ENCODE measurements around the gene GAB2.
"Not testable (repeated sequence)": the region's sequence is repeated elsewhere in the genome, so short reads cannot be mapped to it uniquely, and the experiment has no call there.

GAB2 gene

GRCh38 chr11:78195917-78196560 is 221.6 kb downstream of the GAB2 start:
- DNase-seq, result no peak

- DNase-seq, result no peak
Measured at GRCh38 chr11:78194490-78194889, 223.1 kb downstream of the GAB2 start.

DNA sequence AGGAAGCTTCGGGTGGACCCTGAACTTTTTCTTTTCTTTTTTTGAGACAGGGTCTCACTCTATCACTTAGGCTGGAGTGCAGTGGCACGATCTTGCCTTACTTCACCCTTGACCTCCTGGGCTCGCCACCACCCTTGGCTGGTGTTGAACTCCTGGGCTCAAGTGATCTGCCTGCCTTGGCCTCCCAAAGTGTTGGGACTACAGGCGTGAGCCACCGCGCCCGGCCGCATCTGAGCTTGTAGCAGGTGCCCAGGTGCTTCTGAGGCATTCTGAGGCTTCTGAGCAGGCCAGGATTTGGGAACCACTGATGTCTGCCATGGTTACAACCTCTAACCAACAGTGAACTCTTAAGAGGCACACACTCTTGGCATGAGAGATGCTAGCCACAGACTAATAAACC is 223.8 kb downstream of the GAB2 start:
- no peak for DNase-seq

DNA sequence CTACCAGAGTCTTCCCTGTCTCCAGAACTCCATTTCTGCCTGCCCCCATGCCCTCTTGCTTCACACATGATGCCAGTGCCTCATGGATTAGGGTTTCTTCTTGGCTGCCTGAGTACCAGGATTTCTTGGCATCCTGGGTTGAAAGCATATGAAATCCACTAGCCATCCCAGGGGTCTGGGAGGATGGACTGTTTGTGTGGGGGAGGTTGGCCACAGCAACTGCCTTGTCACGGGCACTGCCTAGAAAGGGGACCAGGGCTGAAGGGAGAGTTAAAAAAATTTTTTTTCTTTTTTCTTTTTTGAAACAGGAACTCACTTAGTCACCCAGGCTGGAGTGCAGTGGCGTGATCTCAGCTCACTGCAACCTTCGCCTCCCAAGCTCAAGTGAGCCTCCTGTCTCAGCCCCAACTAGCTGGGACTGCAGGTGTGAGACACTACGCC is 224.7 kb downstream of the GAB2 start:
- no peak for DNase-seq

DNA sequence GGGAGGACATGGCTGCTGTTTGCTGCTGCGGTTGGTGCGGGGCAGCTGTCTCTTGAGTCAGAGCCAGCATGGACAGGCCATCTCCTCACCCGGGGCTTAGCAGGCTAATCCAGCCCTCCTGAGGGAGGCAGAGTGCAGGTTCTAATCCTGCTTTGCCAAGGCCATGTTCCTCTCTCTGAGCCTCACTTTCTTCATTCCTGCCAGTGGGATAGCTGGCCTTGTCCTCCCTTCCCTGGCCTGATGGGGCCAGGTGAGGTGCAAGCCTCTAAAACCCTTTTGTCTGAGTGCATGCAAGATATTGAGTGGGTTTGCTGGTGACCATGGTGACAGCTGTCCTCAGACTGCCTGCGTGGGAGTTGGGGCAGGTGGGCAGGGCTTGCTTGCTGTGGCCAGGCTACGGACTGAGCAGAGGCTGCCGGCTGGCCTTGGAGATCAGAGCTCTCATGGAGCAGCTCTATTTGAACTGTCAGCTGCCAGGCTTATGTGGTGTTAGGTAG is 225.3 kb downstream of the GAB2 start:
- DNase-seq, result no peak

GRCh38 chr11:78190871-78191538 is 226.6 kb downstream of the GAB2 start:
- no peak for DNase-seq

GRCh38 chr11:78190374-78190773 is 227.2 kb downstream of the GAB2 start:
- DNase-seq, result no peak

DNA sequence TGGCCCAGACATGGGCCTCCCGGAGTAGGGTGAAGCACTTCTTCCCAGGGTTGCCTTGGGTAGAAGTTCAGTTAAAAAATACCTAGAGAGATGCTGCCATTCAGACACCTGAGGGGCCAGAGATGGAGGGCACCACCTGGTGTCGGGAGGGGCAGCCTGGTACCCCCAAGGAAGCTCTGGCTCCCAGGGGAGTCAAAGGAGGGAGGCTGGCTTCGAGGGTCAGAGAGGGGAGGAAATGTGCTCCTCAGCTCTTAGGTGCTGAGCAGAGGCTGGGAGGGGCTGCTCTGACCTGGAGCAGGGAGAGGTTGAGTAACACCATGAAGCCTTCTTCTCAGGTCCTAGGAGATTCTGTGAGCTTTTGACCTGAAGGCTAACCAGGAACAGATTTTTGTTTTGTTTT is 227.8 kb downstream of the GAB2 start:
- DNase-seq, result no peak

- no peak for DNase-seq
Measured at GRCh38 chr11:78189174-78189724, 228.4 kb downstream of the GAB2 start.

DNA sequence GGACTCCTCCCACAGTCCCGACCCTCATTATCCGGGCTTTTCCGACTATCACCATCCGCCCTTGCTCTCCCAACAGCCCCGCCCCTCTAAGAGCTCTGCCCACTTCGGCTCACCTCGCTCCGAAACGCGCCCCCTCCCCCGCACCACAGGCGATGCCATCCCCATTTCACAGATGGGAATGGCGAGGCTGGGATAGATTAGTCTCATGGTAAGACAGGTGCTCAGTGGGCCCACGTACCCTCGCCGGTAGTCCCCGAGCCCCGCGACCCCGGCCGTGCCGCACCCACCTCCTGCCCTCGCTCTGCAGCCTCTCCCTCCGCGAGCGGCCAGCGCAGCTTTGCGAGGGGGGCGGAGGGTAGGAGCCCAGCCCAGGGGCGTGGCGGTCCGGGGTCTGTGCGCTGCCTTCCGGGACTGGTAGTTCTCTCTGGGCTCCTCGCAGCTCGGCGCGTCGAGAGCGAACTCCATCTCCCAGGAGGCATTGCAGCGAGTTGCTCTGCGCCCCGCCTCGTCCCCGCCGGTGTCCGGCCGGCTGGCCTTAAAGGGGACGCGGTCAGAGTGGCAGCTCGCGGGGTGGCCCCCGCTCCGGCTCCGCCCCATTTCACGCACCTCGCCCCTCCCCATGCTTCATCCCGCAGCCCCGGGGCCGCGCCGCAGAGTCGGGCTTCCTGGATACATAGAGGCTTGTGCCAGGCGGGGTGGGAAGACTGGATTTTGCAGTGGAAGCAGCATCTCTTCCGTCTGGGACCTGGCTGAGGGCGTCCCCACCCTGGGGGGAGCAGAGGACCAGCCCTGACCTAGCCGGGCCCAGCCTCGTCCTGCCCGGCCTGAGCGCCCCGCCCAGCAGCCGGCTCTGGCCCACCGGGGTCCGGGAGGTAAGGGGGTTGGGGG is 229.1 kb downstream of the GAB2 start, which contains the start of the genes KCTD21 and USP35:
Gene KCTD21 (minus strand): TSS at position 341 of the 888 bp plus-strand sequence. CDS start 14,072 bp downstream, outside the sequence.
Gene USP35 (plus strand): TSS at position 634 of the 888 bp plus-strand sequence. CDS start 7,327 bp downstream, outside the sequence.
- peak; percentile 96 for DNase-seq

DNA sequence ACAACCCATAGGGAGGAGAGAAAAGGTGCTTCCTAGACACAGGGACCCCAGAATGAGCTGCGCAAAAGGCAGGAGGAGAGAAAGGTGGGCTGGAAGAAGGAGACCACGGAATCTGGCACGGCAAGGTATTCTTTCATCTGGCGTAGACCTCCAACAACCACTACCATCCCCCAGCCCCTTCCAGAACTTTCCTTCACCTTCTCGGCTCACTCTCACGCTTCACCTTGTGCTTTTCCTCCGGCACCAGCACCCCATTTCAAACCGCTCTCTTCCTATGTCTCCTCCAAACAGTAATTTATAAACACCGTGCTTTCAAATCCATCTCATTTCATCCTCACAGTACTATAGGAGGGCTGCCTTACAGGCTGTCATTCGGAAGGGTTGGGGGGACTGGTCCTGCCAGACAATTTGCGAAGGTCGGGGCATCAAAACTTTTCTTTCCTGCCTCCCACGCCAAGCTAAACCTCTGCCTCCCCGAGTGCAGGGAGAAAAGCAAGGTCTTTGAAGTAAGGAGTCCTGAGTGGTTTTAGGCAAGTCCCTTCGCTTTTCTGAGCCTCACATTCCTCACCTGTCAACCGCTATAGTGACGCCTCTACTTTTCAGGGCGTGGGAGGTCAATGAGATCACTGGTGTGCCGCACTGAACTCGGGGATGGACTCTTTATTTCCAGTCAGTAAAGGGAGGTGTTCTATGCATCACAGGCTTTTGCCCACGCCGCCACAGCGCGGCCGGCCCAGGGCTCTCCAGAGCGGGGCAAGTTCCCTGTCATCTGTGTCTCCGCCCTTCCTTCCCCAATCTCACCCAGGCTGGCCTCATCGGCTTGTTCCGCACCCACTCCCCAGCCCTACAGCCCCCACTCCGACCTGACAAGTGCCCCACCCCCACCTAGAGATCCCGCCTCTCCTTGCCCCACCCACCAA is 230.0 kb downstream of the GAB2 start:
- DNase-seq, result no peak

DNA sequence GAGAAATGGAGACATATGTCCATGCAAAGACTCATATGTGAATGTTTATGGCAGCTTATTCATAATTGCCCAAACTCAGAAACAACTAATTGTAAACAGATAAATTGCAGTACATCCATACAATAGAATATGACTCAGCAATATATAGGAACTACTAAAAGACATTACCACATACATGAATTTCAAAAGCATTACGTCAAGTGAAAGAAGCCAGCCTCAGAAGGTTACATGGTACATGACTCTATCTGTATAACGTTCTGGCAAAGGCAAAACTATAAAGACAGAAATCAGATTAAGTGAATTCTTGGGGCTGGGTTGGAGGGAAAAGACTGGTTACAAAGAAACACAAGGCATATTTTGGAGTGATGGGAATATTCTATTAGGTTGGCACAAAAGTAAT is 236.4 kb downstream of the GAB2 start:
- DNase-seq, result no peak

DNA sequence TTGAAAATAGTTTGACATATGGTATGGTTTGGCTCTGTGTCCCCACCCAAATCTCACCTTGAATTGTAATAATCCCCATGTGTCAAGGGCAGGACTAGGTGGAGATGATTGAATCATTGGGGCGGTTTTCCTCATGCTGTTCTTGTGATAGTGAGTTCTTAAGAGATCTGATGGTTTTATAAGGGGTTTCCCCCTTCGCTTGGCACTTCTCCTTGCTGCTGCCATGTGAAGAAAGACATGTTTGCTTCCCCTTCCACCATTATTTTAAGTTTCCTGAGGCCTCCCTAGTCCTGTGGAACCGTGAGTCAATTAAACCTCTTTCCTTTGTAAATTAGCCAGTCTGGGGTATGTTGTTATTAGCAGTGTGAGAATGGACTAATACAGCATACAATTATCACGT is 236.9 kb downstream of the GAB2 start:
- no peak for DNase-seq

DNA sequence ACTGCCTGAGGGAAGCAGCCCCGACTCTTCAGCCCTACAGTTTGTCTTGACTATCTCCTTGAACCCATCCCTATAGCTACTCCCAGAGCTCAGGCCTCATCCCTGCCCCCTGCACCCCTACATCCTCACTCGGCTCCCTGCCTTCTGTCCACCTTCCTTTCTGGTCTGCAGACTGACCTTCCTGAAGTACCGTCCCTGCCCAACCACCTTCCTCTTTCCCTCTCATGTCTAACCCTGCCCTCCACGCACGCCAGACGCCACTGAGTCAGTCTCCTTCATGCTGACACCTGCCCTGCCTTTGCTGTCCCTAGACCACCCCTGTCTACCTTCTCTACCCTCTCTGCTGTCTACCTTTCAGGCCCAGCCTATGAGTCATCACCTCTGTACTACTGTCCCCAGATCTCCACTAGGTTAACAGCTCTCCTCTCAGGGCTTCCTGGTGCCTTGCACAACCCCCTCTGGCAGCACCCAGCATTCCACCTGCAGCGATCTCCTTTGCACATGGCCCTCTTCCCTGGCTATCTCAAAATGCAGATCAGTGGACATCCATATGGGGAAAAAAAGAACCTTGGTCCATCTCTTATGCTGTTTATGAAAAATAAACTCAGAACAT is 238.1 kb downstream of the GAB2 start:
- no peak for DNase-seq

GRCh38 chr11:78177216-78177615 is 240.4 kb downstream of the GAB2 start:
- no peak for DNase-seq

DNA sequence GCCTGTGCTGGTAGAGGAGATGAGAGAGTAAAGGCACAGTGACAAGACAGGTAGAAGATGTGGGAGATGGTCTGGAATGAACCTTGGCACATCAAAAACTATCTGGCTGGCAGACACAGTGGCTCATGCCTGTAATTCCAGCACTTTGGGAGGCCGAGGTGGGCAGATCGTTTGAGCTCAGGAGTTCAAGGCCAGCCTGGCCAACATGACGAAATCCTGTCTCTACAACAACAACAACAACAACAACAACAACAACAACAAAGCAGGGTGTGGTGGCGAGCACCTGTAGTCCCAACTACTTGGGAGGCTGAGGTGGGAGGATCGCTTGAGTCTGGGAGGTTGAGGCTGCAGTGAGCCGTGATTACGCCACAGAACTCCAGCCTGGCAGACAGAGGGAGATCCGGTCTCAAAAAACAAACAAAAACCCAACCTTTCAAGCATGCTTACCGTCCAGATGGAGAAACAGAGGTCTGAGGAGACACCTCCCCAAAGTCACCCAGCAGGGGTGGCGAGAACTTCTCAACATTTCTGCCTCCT is 240.9 kb downstream of the GAB2 start:
- no peak for DNase-seq

- DNase-seq, result not testable (repeated sequence)
Measured at GRCh38 chr11:78175862-78176261, 241.8 kb downstream of the GAB2 start.

DNA sequence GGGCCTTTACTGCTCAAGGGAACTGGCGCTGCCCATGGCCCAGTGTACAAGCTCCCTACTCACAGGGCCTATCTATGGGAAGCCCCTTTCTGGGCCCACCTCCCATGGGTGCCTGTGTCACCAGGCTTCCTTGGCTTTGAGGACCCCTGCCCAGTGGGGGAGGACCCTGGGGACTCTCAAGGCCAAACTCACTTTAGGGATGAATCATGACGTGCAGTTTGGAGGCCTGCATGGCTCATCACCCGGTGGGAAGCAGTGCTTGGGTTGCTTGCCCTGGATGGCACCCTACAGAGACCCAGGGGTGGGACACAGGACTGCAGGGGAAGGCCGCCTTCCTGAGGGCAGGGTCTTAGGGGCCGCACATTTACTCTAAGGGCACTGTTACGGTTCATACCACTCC is 245.7 kb downstream of the GAB2 start:
- DNase-seq, result no peak

GRCh38 chr11:78170874-78171549 is 246.6 kb downstream of the GAB2 start:
- no peak for DNase-seq

GRCh38 chr11:78170413-78170812 is 247.2 kb downstream of the GAB2 start:
- no peak for DNase-seq

Data from activated CD4-positive, alpha-beta T cell treated with anti-CD3 and anti-CD28 coated beads, Interleukin-2, Interleukin-6, amounts not matched to agents 100 ng/mL and 50 ng/mL, durations not matched to agents 16 hours and 8 hours (primary cell).